Glomerular visceral epithelial cell (primary cell): Measurements from ENCODE around the gene TMEM63C.

Source experiments
- DNase-seq: peaks from one replicate; pipeline ENCODE4 v3.0.0-alpha.2; 2016; ENCODE audit errors: extremely low spot score

TMEM63C gene, protein sequence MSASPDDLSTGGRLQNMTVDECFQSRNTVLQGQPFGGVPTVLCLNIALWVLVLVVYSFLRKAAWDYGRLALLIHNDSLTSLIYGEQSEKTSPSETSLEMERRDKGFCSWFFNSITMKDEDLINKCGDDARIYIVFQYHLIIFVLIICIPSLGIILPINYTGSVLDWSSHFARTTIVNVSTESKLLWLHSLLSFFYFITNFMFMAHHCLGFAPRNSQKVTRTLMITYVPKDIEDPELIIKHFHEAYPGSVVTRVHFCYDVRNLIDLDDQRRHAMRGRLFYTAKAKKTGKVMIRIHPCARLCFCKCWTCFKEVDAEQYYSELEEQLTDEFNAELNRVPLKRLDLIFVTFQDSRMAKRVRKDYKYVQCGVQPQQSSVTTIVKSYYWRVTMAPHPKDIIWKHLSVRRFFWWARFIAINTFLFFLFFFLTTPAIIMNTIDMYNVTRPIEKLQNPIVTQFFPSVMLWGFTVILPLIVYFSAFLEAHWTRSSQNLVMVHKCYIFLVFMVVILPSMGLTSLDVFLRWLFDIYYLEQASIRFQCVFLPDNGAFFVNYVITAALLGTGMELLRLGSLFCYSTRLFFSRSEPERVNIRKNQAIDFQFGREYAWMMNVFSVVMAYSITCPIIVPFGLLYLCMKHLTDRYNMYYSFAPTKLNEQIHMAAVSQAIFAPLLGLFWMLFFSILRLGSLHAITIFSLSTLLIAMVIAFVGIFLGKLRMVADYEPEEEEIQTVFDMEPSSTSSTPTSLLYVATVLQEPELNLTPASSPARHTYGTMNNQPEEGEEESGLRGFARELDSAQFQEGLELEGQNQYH

DNA sequence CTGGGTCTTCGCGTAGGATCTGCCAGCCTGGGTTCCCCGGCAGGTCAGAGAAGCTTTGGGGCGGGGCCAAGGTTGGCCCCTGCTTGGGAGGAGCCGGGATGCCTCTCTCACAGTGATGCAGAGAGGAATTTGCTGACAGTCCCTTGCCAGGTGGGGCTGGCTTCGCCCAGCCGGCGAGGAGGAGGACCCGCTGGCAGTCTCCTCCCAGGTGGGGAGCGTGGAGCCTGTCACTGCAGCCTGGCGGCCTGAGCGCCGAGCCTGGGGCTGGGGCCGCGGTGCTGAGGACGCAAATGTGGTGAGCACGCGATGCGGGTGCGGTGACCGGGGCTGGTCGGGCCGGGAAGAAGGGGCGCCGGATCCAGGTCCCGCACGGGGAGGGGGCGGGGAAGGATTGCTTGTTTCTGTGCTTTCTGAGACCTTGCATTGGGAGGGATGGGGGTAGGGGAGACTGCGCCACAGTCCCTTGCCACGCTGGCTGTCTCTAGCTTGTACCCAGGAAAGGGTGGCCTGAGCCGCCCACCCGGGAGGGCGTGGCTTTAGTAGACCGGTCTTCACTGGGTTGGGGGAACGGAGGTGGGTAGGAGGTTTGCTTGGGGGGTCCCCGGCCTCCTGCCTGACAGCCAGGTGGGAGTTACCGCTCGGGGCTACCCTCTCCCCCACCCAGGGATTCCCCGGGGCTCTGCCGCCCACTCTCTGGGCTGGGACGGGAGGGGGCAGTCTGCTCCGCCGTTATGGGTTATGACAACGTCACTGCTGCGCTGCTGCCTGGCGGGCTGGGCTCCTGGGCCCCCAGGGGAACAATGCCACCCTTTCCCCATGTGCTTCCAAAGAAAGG lies at the start of gene TMEM63C:
TMEM63C (plus strand) TSS at position 196 of the 835 bp plus-strand sequence. CDS start 37,016 bp downstream, outside the sequence.
- peak; percentile 85 for DNase-seq

GRCh38 chr14:77131871-77132486 lies 49.6 kb upstream of the TMEM63C start:
- no peak for DNase-seq

- peak; percentile 56 for DNase-seq
Observed at GRCh38 chr14:77133720-77134338, 47.8 kb upstream of the TMEM63C start.

DNA sequence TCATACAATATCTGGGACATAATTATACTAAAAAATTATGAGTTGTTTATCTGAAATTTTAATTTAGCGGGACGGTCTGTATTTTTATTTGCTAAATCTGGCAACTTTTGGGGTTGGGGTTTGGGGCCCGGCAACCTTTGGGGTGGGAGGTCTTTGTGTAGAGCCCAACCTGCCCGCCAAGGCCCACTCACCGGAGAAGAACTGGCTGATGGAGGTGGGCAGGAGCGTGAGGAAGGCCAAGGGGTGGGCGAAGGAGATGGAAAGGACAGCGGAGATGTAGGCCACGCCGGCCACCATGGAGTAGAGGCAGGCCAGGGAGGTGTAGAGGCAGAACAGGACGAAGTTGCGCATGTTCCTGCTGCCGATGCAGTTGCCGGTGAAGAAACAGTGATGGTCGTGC lies 42.6 kb upstream of the TMEM63C start:
- DNase-seq: no peak

GRCh38 chr14:77139540-77140358 lies 41.8 kb upstream of the TMEM63C start:
- DNase-seq: peak; percentile 27

- no peak for DNase-seq
Observed at GRCh38 chr14:77140359-77141213, 41.0 kb upstream of the TMEM63C start.

DNA sequence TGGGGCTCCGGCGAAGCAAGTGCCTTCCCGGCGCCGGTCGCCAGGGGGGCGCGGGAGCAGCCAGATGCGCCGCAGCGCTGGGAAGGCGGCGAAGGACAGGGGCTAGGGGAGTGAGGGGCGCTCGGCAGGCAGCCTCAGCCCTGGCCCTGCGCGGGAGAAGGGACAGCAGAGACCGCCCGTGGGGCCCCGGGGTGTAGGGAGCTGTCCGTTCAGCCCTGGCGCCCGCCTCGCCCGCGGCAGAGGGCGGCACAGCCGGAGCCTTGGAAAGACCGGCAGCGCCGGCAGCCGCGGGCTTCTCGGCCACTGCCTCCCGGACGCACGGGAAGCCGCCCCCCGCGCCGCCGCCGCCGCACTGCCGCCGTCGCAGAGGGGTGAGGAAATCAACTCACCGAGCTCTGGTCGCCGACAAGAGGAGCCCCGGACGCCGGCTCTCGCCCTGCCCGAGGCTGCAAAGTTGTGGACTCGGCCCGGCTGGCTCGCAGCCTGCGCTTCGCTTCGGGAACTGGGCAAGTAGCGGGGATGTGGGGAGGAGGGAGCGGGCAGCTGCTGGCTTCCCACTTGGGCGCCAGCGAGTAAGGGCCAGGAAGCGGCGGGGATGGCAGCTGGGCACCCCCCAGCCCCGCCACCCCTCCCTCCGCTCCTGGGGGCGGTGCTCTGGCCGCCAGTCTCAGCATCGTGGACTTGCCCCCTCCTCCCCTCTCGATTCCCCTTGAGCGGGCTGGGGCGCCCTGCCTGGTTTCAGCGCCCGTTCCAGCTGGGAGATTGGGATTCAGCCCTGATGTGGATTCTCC lies 40.2 kb upstream of the TMEM63C start, which contains the start of gene ZDHHC22:
ZDHHC22 (minus strand) TSS at position 578 of the 791 bp plus-strand sequence. CDS start 2,053 bp downstream, outside the sequence.
- DNase-seq: peak; percentile 23

GRCh38 chr14:77142005-77142800 lies 39.4 kb upstream of the TMEM63C start:
- DNase-seq: no peak

- no peak for DNase-seq
Observed at GRCh38 chr14:77143071-77143470, 38.5 kb upstream of the TMEM63C start.

GRCh38 chr14:77144412-77145115 lies 37.0 kb upstream of the TMEM63C start:
- DNase-seq: no peak

GRCh38 chr14:77145975-77146740 lies 35.4 kb upstream of the TMEM63C start:
- no peak for DNase-seq

GRCh38 chr14:77148510-77149231 lies 32.9 kb upstream of the TMEM63C start:
- no peak for DNase-seq

GRCh38 chr14:77151245-77151644 lies 30.4 kb upstream of the TMEM63C start:
- DNase-seq: peak; percentile 22

GRCh38 chr14:77151918-77152588 lies 29.5 kb upstream of the TMEM63C start:
- peak; percentile 18 for DNase-seq

GRCh38 chr14:77153802-77154201 lies 27.8 kb upstream of the TMEM63C start:
- no peak for DNase-seq
